HEK293 (cell line): Measurements from ENCODE around the gene FANCC.

Experiments
- CTCF ChIA-PET: fragments of 350-600 bp; formaldehyde crosslinking; extraction: SDS; loops from one replicate; lab custom pipeline; 2021; ENCODE audit warnings: antibody characterized with exemption; lab: Yijun Ruan, JAX
- POLR2A ChIA-PET: fragments of 300-600 bp; formaldehyde crosslinking; extraction: SDS; loops from one replicate; lab custom pipeline; 2020; ENCODE audit warnings: antibody characterized with exemption, inconsistent platforms; lab: Yijun Ruan, JAX
- H3K27ac ChIP-seq: fragments of 200-500 bp; sonication (Bioruptor generic); 2 replicates; pipeline ENCODE4 v1.5.1; 2014; ENCODE audit warnings: low read depth, low read length, control low read depth, inconsistent platforms; ENCODE audit errors: extremely low read depth
- H3K36me3 ChIP-seq, 2 experiments: fragments of 200-500 bp in 1 of 2; sonication (Bioruptor generic) in 1 of 2; 1 replicate in 1 of 2; 2 replicates in 1 of 2; pipeline ENCODE4 v1.5.1; 2014 to 2017; ENCODE audit warnings: inconsistent platforms in 2 of 2, low read length in 2 of 2; ENCODE audit not compliant: control insufficient read depth in 2 of 2, insufficient read depth in 1 of 2
- H3K4me1 ChIP-seq: fragments of 200-500 bp; sonication (Bioruptor generic); 2 replicates; pipeline ENCODE4 v1.5.1; 2014; ENCODE audit warnings: mild to moderate bottlenecking, low read length, inconsistent platforms; ENCODE audit not compliant: control insufficient read depth, insufficient read depth
- H3K4me3 ChIP-seq: 2 replicates; pipeline ENCODE4 v1.5.1; 2011; ENCODE audit warnings: low read depth, mild to moderate bottlenecking, control low read depth, low read length, moderate library complexity
- H3K9me3 ChIP-seq: fragments of 200-500 bp; sonication (Bioruptor generic); 2 replicates; pipeline ENCODE4 v1.5.1; 2014; ENCODE audit warnings: low read depth, low read length, inconsistent platforms; ENCODE audit not compliant: control insufficient read depth, insufficient read depth
- KLF10 ChIP-seq: fragments of 450-650 bp; IDR thresholded peaks from 2 replicates; pipeline ENCODE4 v1.5.1; 2018; ENCODE audit warnings: missing biosample characterization, mild to moderate bottlenecking, missing genetic modification characterization
- MYNN ChIP-seq: fragments of 450-650 bp; formaldehyde crosslinking; IDR thresholded peaks from 2 replicates; pipeline ENCODE4 v1.5.1; 2016; ENCODE audit warnings: missing biosample characterization, missing genetic modification characterization, borderline replicate concordance
- ZBTB20 ChIP-seq: fragments of 450-650 bp; formaldehyde crosslinking; IDR thresholded peaks from 2 replicates; pipeline ENCODE4 v1.5.1; 2016; ENCODE audit warnings: missing biosample characterization, missing genetic modification characterization
- ZNF10 ChIP-seq: fragments of 450-650 bp; formaldehyde crosslinking; IDR thresholded peaks from 2 replicates; pipeline ENCODE4 v1.5.1; 2017; ENCODE audit warnings: missing biosample characterization, missing genetic modification characterization
- ZNF132 ChIP-seq: fragments of 450-650 bp; formaldehyde crosslinking; IDR thresholded peaks from 2 replicates; pipeline ENCODE4 v1.5.1; 2017; ENCODE audit warnings: missing biosample characterization, missing genetic modification characterization, borderline replicate concordance
- ZNF140 ChIP-seq: fragments of 450-650 bp; formaldehyde crosslinking; IDR thresholded peaks from 2 replicates; pipeline ENCODE4 v1.5.1; 2016; ENCODE audit warnings: missing biosample characterization, missing genetic modification characterization
- ZNF146 ChIP-seq: fragments of 450-650 bp; formaldehyde crosslinking; IDR thresholded peaks from 2 replicates; pipeline ENCODE4 v1.5.1; 2016; ENCODE audit warnings: missing biosample characterization, missing genetic modification characterization
- ZNF202 ChIP-seq: fragments of 450-650 bp; formaldehyde crosslinking; IDR thresholded peaks from 2 replicates; pipeline ENCODE4 v1.5.1; 2016; ENCODE audit warnings: missing biosample characterization, missing genetic modification characterization, borderline replicate concordance
- ZNF211 ChIP-seq: fragments of 450-650 bp; formaldehyde crosslinking; IDR thresholded peaks from 2 replicates; pipeline ENCODE4 v1.5.1; 2016; ENCODE audit warnings: low read depth, missing biosample characterization, missing genetic modification characterization
- ZNF239 ChIP-seq: fragments of 450-650 bp; formaldehyde crosslinking; IDR thresholded peaks from 2 replicates; pipeline ENCODE4 v1.5.1; 2016; ENCODE audit warnings: missing biosample characterization, missing genetic modification characterization
- ZNF248 ChIP-seq: fragments of 450-650 bp; formaldehyde crosslinking; IDR thresholded peaks from 2 replicates; pipeline ENCODE4 v1.5.1; 2017; ENCODE audit warnings: missing biosample characterization, missing genetic modification characterization
- ZNF311 ChIP-seq: fragments of 450-650 bp; formaldehyde crosslinking; IDR thresholded peaks from 2 replicates; pipeline ENCODE4 v1.5.1; 2017; ENCODE audit warnings: missing biosample characterization, missing genetic modification characterization, borderline replicate concordance
- ZNF324 ChIP-seq: fragments of 450-650 bp; formaldehyde crosslinking; IDR thresholded peaks from 2 replicates; pipeline ENCODE4 v1.5.1; 2016; ENCODE audit warnings: missing biosample characterization, missing genetic modification characterization
- ZNF335 ChIP-seq: fragments of 450-650 bp; formaldehyde crosslinking; conservative IDR thresholded peaks from 2 replicates; pipeline ENCODE4 v1.5.1; 2016; ENCODE audit warnings: missing biosample characterization, missing genetic modification characterization
- ZNF366 ChIP-seq: fragments of 450-650 bp; formaldehyde crosslinking; conservative IDR thresholded peaks from 2 replicates; pipeline ENCODE4 v1.5.1; 2016; ENCODE audit warnings: missing biosample characterization, missing genetic modification characterization
- ZNF37A ChIP-seq: fragments of 450-650 bp; IDR thresholded peaks from 2 replicates; pipeline ENCODE4 v1.5.1; 2018; ENCODE audit warnings: missing biosample characterization, missing genetic modification characterization
- ZNF501 ChIP-seq: fragments of 450-650 bp; formaldehyde crosslinking; IDR thresholded peaks from 2 replicates; pipeline ENCODE4 v1.5.1; 2016; ENCODE audit warnings: missing biosample characterization, missing genetic modification characterization
- ZNF621 ChIP-seq: fragments of 450-650 bp; formaldehyde crosslinking; IDR thresholded peaks from 2 replicates; pipeline ENCODE4 v1.5.1; 2017; ENCODE audit warnings: missing biosample characterization, missing genetic modification characterization
- ZNF654 ChIP-seq: fragments of 450-650 bp; formaldehyde crosslinking; IDR thresholded peaks from 2 replicates; pipeline ENCODE4 v1.5.1; 2016; ENCODE audit warnings: low read depth, missing biosample characterization, missing genetic modification characterization
- ZNF664 ChIP-seq: fragments of 450-650 bp; formaldehyde crosslinking; IDR thresholded peaks from 2 replicates; pipeline ENCODE4 v1.5.1; 2016; ENCODE audit warnings: missing biosample characterization, missing genetic modification characterization
- ZNF692 ChIP-seq: fragments of 450-650 bp; formaldehyde crosslinking; IDR thresholded peaks from 2 replicates; pipeline ENCODE4 v1.5.1; 2016; ENCODE audit warnings: missing biosample characterization, missing genetic modification characterization
- ZNF701 ChIP-seq: fragments of 450-650 bp; formaldehyde crosslinking; IDR thresholded peaks from 2 replicates; pipeline ENCODE4 v1.5.1; 2016; ENCODE audit warnings: missing biosample characterization, missing genetic modification characterization
- ZNF776 ChIP-seq: fragments of 450-650 bp; formaldehyde crosslinking; IDR thresholded peaks from 2 replicates; pipeline ENCODE4 v1.5.0; 2017; ENCODE audit warnings: missing biosample characterization, missing genetic modification characterization, borderline replicate concordance
- ZNF837 ChIP-seq: fragments of 450-650 bp; formaldehyde crosslinking; IDR thresholded peaks from 2 replicates; pipeline ENCODE4 v1.5.1; 2016; ENCODE audit warnings: missing biosample characterization, missing genetic modification characterization
- ZNF843 ChIP-seq: fragments of 450-650 bp; formaldehyde crosslinking; IDR thresholded peaks from 2 replicates; pipeline ENCODE4 v1.5.1; 2016; ENCODE audit warnings: missing biosample characterization, missing genetic modification characterization
- TF ChIP-seq, protein P1 (sequence below): fragments of 450-650 bp; formaldehyde crosslinking; conservative IDR thresholded peaks from 2 replicates; pipeline ENCODE4 v1.5.1; 2016; ENCODE audit warnings: low read depth, missing biosample characterization, missing genetic modification characterization
- TF ChIP-seq, protein P2 (sequence below): fragments of 450-650 bp; formaldehyde crosslinking; conservative IDR thresholded peaks from 2 replicates; pipeline ENCODE4 v1.5.1; 2016; ENCODE audit warnings: low read depth, missing biosample characterization, missing genetic modification characterization

Gene FANCC

GRCh38 chr9:95077053-95077765 is 240.3 kb downstream of the FANCC start:
- Histone ChIP-seq H3K27ac (no peak overlapping the region), H3K4me1 (0 out of 2 replicates have a peak, but pooled peaks cover 5% of the 10 kb centered on the region), H3K9me3 (no peaks in the 10 kb centered on the region), H3K36me3 (peaks cover 0 to 25% of the 10 kb centered on the region in 2 experiments; a peak in 1 of 3 replicates), H3K4me3 (no peak overlapping the region)
- CTCF ChIA-PET, result interaction anchor here (0.6 to 1.8 kb wide), 3 partner anchors 16 to 51 kb away, joined by 3 to 4 read pairs (median 4); no protein-coding TSS in a partner anchor
- POLR2A ChIA-PET, result no interaction called here
- TF ChIP-seq ZNF132 (no peak), ZNF202 (tag by site-specific recombination) (no peak), ZNF239 (tag by site-specific recombination) (no peak), ZNF501 (tag by site-specific recombination) (no peak), ZBTB20 (tag by site-specific recombination) (no peak), ZNF146 (tag by site-specific recombination) (no peak), ZNF776 (tag by site-specific recombination) (no peak), ZNF37A (no peak), ZNF311 (tag by site-specific recombination) (no peak), ZNF140 (tag by site-specific recombination) (no peak), MYNN (tag by site-specific recombination) (no peak), ZNF837 (no peak), ZNF10 (no peak), ZNF248 (tag by site-specific recombination) (no peak), ZNF335 (tag by site-specific recombination) (no peak), ZNF211 (tag by site-specific recombination) (no peak), ZNF324 (tag by site-specific recombination) (no peak), ZNF621 (tag by site-specific recombination) (no peak), ZNF843 (tag by site-specific recombination) (no peak), ZNF701 (tag by site-specific recombination) (no peak)

GRCh38 chr9:95076696-95077052 is 240.8 kb downstream of the FANCC start:
- CTCF ChIA-PET, result no interaction called here
- no peak overlapping the region for H3K27ac ChIP-seq
- TF ChIP-seq ZNF654 (tag by site-specific recombination) (no peak), ZNF366 (tag by site-specific recombination) (no peak), KLF10 (no peak), ZNF664 (tag by site-specific recombination) (no peak), ZNF692 (tag by site-specific recombination) (no peak)
- TF ChIP-seq, protein P1, sequence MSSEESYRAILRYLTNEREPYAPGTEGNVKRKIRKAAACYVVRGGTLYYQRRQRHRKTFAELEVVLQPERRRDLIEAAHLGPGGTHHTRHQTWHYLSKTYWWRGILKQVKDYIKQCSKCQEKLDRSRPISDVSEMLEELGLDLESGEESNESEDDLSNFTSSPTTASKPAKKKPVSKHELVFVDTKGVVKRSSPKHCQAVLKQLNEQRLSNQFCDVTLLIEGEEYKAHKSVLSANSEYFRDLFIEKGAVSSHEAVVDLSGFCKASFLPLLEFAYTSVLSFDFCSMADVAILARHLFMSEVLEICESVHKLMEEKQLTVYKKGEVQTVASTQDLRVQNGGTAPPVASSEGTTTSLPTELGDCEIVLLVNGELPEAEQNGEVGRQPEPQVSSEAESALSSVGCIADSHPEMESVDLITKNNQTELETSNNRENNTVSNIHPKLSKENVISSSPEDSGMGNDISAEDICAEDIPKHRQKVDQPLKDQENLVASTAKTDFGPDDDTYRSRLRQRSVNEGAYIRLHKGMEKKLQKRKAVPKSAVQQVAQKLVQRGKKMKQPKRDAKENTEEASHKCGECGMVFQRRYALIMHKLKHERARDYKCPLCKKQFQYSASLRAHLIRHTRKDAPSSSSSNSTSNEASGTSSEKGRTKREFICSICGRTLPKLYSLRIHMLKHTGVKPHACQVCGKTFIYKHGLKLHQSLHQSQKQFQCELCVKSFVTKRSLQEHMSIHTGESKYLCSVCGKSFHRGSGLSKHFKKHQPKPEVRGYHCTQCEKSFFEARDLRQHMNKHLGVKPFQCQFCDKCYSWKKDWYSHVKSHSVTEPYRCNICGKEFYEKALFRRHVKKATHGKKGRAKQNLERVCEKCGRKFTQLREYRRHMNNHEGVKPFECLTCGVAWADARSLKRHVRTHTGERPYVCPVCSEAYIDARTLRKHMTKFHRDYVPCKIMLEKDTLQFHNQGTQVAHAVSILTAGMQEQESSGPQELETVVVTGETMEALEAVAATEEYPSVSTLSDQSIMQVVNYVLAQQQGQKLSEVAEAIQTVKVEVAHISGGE (tag by site-specific recombination), result no peak
- TF ChIP-seq, protein P2, sequence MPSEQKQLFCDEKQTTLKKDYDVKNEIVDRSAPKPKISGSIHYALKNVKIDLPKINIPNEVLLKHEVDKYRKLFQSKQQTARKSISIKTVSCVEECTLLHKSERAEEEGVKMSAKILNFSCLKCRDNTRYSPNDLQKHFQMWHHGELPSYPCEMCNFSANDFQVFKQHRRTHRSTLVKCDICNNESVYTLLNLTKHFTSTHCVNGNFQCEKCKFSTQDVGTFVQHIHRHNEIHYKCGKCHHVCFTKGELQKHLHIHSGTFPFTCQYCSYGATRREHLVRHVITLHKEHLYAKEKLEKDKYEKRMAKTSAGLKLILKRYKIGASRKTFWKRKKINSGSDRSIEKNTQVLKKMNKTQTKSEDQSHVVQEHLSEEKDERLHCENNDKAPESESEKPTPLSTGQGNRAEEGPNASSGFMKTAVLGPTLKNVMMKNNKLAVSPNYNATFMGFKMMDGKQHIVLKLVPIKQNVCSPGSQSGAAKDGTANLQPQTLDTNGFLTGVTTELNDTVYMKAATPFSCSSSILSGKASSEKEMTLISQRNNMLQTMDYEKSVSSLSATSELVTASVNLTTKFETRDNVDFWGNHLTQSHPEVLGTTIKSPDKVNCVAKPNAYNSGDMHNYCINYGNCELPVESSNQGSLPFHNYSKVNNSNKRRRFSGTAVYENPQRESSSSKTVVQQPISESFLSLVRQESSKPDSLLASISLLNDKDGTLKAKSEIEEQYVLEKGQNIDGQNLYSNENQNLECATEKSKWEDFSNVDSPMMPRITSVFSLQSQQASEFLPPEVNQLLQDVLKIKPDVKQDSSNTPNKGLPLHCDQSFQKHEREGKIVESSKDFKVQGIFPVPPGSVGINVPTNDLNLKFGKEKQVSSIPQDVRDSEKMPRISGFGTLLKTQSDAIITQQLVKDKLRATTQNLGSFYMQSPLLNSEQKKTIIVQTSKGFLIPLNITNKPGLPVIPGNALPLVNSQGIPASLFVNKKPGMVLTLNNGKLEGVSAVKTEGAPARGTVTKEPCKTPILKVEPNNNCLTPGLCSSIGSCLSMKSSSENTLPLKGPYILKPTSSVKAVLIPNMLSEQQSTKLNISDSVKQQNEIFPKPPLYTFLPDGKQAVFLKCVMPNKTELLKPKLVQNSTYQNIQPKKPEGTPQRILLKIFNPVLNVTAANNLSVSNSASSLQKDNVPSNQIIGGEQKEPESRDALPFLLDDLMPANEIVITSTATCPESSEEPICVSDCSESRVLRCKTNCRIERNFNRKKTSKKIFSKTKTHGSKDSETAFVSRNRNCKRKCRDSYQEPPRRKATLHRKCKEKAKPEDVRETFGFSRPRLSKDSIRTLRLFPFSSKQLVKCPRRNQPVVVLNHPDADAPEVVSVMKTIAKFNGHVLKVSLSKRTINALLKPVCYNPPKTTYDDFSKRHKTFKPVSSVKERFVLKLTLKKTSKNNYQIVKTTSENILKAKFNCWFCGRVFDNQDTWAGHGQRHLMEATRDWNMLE, result no peak

More at GRCh38 chr9:95076696-95077052, 240.8 kb downstream of the FANCC start:
- peaks cover 0 to 20% of the 10 kb centered on the region in 2 experiments; a peak in 1 of 3 replicates for H3K36me3 ChIP-seq
- no peak overlapping the region for H3K4me3 ChIP-seq
- POLR2A ChIA-PET, result no interaction called here
- H3K4me1 ChIP-seq, result 0 out of 2 replicates have a peak, but pooled peaks cover 5% of the 10 kb centered on the region
- H3K9me3 ChIP-seq, result no peaks in the 10 kb centered on the region
